HepG2 (cell line): ENCODE data around the gene BCAS3. TPM values are rescaled to one million over a fixed set of nuclear protein-coding genes. Genes with fewer than 3 reads are reported as not detected.

Source experiments
- ARNT2 ChIP-seq: sonication (generic); formaldehyde crosslinking; IDR thresholded peaks from 2 replicates; pipeline ENCODE4 v1.8.0; 2022; ENCODE audit warnings: mild to moderate bottlenecking, low read depth, missing genetic modification reagents, moderate library complexity
- ELF3 ChIP-seq: IDR thresholded peaks from 2 replicates; pipeline ENCODE4 v1.6.1; 2016; ENCODE audit warnings: missing genetic modification reagents, missing compliant biosample characterization
- POLR2AphosphoS2 ChIP-seq: IDR thresholded peaks from 2 replicates; pipeline ENCODE4 v1.6.1; 2011; ENCODE audit warnings: low read depth, low read length, improper control_type of control experiment
- RCOR2 ChIP-seq: IDR thresholded peaks from 2 replicates; pipeline ENCODE4 v1.6.1; 2016; ENCODE audit warnings: missing biosample characterization, missing genetic modification reagents
- SALL2 ChIP-seq: sonication (generic); formaldehyde crosslinking; IDR thresholded peaks from 2 replicates; pipeline ENCODE4 v1.8.1; 2023; ENCODE audit warnings: mild to moderate bottlenecking, missing genetic modification reagents, inconsistent platforms
- SIX4 ChIP-seq: sonication (generic); formaldehyde crosslinking; IDR thresholded peaks from 2 replicates; pipeline ENCODE4 v1.4.0; 2020; ENCODE audit warnings: missing genetic modification reagents
- WIZ ChIP-seq: sonication (generic); formaldehyde crosslinking; IDR thresholded peaks from 2 replicates; pipeline ENCODE4 v1.5.1; 2020; ENCODE audit warnings: mild to moderate bottlenecking, missing genetic modification reagents
- ZBTB42 ChIP-seq: sonication (generic); formaldehyde crosslinking; IDR thresholded peaks from 2 replicates; pipeline ENCODE4 v1.5.0; 2020; ENCODE audit warnings: mild to moderate bottlenecking, missing genetic modification reagents
- ZBTB7B ChIP-seq: sonication (generic); formaldehyde crosslinking; IDR thresholded peaks from 2 replicates; pipeline ENCODE4 v1.4.0; 2020; ENCODE audit warnings: missing genetic modification reagents
- ZFP1 ChIP-seq: IDR thresholded peaks from 2 replicates; pipeline ENCODE4 v1.6.1; 2016
- ZFP41 ChIP-seq: sonication (generic); formaldehyde crosslinking; IDR thresholded peaks from 2 replicates; pipeline ENCODE4 v1.4.0; 2020; ENCODE audit warnings: mild to moderate bottlenecking, missing genetic modification reagents, borderline replicate concordance
- ZIK1 ChIP-seq: sonication (generic); formaldehyde crosslinking; IDR thresholded peaks from 2 replicates; pipeline ENCODE4 v1.5.0; 2020; ENCODE audit warnings: mild to moderate bottlenecking, low read depth, missing genetic modification reagents, borderline replicate concordance
- ZNF138 ChIP-seq: sonication (generic); formaldehyde crosslinking; IDR thresholded peaks from 2 replicates; pipeline ENCODE4 v1.5.0; 2020; ENCODE audit warnings: mild to moderate bottlenecking, low read depth, missing genetic modification reagents
- ZNF557 ChIP-seq: sonication (generic); formaldehyde crosslinking; IDR thresholded peaks from 2 replicates; pipeline ENCODE4 v1.4.0; 2020; ENCODE audit warnings: missing genetic modification reagents
- ZSCAN22 ChIP-seq: sonication (generic); formaldehyde crosslinking; IDR thresholded peaks from 2 replicates; pipeline ENCODE4 v1.4.0; 2020; ENCODE audit warnings: mild to moderate bottlenecking, missing genetic modification reagents
- polyA plus RNA-seq, 8 experiments: library from polyadenylated mRNA; depleted of rRNA in 3 of 8; stranded (reverse) in 7 of 8; unstranded in 1 of 8; fragments of >200 nt; fragmentation: Illumina TruSeq in 4 of 8; extraction: Trizol in 4 of 8; gene quantifications; 2 replicates each; pipeline versions ENCODE4 v1.2.1 to v1.2.3, GENCODE V29; 2011 to 2016; ENCODE audit warnings: low read depth in 4 of 8, missing spikeins in 1 of 8, mixed read lengths in 1 of 8; ENCODE audit not compliant: insufficient read depth in 1 of 8
- total RNA-seq, 5 experiments: library from RNA; depleted of rRNA; stranded (reverse); fragments of >200 nt; fragmentation: Illumina TruSeq; extraction: Trizol; gene quantifications; 2 replicates each; pipeline ENCODE4 v1.2.3, GENCODE V29; 2016; ENCODE audit warnings: low read depth in 1 of 5
- TF ChIP-seq, protein P1 (sequence below): sonication (generic); formaldehyde crosslinking; IDR thresholded peaks from 2 replicates; pipeline ENCODE4 v1.5.0; 2020; ENCODE audit warnings: missing genetic modification reagents, mild to moderate bottlenecking, borderline replicate concordance
- TF ChIP-seq, protein P2 (sequence below): sonication (generic); formaldehyde crosslinking; conservative IDR thresholded peaks from 2 replicates; pipeline ENCODE4 v1.5.0; 2020; ENCODE audit warnings: missing genetic modification reagents
- TF ChIP-seq, protein P3 (sequence below): sonication (generic); formaldehyde crosslinking; conservative IDR thresholded peaks from 2 replicates; pipeline ENCODE4 v1.8.0; 2022; ENCODE audit warnings: low read depth, missing genetic modification reagents
- TF ChIP-seq, protein P4 (sequence below): sonication (generic); formaldehyde crosslinking; IDR thresholded peaks from 2 replicates; pipeline ENCODE4 v1.4.0; 2020; ENCODE audit warnings: missing genetic modification reagents
- TF ChIP-seq, protein P5 (sequence below): sonication (generic); formaldehyde crosslinking; IDR thresholded peaks from 2 replicates; pipeline ENCODE4 v1.8.0; 2022; ENCODE audit warnings: mild to moderate bottlenecking, missing genetic modification reagents, borderline replicate concordance
- TF ChIP-seq, protein P6 (sequence below): sonication (generic); formaldehyde crosslinking; IDR thresholded peaks from 2 replicates; pipeline ENCODE4 v1.4.0; 2020; ENCODE audit warnings: mild to moderate bottlenecking, low read depth, missing genetic modification reagents

BCAS3 gene
- total and polyA plus RNA-seq, 2 of the 13 experiments (the other 11 are each of a cell fraction or from before 2014, with no cell fraction given) = 10.7 to 11.2 TPM

DNA sequence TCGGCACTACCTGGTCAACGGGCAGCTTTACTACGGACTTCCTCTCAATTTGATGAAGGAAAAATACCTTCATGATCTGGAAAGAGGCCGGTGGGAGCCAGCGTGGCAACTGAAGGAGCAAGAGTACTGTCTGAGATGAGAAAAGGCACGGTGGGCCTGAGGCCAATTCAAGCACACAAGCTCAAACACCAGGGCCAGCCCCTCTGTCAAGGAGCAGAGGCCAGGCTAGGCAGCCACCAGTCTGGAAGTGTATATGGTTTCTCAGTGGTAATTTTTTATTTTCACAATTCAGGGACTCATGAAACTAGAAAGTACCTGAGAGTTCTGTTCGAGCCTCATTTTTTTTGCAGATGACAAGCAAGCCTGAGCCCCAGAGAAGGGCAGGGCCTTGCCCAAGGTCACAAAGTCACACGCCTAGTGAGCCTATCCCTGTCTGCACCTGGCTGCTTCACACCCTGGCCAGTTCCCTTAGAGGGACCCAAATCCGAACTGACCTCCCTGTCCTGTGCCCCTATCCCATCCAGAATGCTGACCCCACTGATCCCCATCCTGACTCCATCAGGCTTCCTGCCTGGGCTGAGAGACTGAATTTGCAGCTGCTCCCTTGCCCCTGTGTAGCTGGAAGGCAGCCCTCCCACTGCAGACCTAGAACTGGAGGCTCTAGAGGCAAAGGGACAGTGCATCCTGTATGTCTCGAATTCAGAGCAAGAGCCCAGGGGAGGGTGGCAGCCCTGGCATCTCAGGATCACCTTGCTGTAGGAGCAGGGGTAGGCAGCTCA is 717.2 kb downstream of the BCAS3 start (continued):
- TF ChIP-seq, protein P1, sequence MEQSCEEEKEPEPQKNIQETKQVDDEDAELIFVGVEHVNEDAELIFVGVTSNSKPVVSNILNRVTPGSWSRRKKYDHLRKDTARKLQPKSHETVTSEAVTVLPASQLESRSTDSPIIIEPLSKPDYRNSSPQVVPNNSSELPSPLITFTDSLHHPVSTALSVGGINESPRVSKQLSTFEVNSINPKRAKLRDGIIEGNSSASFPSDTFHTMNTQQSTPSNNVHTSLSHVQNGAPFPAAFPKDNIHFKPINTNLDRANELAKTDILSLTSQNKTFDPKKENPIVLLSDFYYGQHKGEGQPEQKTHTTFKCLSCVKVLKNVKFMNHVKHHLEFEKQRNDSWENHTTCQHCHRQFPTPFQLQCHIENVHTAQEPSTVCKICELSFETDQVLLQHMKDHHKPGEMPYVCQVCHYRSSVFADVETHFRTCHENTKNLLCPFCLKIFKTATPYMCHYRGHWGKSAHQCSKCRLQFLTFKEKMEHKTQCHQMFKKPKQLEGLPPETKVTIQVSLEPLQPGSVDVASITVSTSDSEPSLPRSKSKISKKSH (CRISPR knock-in tag) = peak; percentile 37; the same call in 1 of the 2 replicates
- TF ChIP-seq, protein P2, sequence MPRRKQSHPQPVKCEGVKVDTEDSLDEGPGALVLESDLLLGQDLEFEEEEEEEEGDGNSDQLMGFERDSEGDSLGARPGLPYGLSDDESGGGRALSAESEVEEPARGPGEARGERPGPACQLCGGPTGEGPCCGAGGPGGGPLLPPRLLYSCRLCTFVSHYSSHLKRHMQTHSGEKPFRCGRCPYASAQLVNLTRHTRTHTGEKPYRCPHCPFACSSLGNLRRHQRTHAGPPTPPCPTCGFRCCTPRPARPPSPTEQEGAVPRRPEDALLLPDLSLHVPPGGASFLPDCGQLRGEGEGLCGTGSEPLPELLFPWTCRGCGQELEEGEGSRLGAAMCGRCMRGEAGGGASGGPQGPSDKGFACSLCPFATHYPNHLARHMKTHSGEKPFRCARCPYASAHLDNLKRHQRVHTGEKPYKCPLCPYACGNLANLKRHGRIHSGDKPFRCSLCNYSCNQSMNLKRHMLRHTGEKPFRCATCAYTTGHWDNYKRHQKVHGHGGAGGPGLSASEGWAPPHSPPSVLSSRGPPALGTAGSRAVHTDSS (CRISPR knock-in tag) = no peak
- TF ChIP-seq ZIK1 (CRISPR knock-in tag) (no peak), ZFP1 (no peak), ZNF138 (no peak), ZBTB7B (CRISPR knock-in tag) (no peak), ZBTB42 (CRISPR knock-in tag) (no peak), WIZ (CRISPR knock-in tag) (0 out of 2 replicates have a peak, but pooled peaks have one; percentile 74), ARNT2 (CRISPR knock-in tag) (0 out of 2 replicates have a peak, but pooled peaks have one; percentile 5), SIX4 (CRISPR knock-in tag) (no peak), ZNF557 (CRISPR knock-in tag) (no peak), ZSCAN22 (CRISPR knock-in tag) (no peak), RCOR2 (CRISPR knock-in tag) (no peak), ELF3 (no peak), ZFP41 (CRISPR knock-in tag) (no peak), POLR2AphosphoS2 (no peak), SALL2 (CRISPR knock-in tag) (no peak)
- TF ChIP-seq, protein P3, sequence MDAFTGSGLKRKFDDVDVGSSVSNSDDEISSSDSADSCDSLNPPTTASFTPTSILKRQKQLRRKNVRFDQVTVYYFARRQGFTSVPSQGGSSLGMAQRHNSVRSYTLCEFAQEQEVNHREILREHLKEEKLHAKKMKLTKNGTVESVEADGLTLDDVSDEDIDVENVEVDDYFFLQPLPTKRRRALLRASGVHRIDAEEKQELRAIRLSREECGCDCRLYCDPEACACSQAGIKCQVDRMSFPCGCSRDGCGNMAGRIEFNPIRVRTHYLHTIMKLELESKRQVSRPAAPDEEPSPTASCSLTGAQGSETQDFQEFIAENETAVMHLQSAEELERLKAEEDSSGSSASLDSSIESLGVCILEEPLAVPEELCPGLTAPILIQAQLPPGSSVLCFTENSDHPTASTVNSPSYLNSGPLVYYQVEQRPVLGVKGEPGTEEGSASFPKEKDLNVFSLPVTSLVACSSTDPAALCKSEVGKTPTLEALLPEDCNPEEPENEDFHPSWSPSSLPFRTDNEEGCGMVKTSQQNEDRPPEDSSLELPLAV (CRISPR knock-in tag) = no peak
- TF ChIP-seq, protein P4, sequence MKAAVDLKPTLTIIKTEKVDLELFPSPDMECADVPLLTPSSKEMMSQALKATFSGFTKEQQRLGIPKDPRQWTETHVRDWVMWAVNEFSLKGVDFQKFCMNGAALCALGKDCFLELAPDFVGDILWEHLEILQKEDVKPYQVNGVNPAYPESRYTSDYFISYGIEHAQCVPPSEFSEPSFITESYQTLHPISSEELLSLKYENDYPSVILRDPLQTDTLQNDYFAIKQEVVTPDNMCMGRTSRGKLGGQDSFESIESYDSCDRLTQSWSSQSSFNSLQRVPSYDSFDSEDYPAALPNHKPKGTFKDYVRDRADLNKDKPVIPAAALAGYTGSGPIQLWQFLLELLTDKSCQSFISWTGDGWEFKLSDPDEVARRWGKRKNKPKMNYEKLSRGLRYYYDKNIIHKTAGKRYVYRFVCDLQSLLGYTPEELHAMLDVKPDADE = no peak
- TF ChIP-seq, protein P5, sequence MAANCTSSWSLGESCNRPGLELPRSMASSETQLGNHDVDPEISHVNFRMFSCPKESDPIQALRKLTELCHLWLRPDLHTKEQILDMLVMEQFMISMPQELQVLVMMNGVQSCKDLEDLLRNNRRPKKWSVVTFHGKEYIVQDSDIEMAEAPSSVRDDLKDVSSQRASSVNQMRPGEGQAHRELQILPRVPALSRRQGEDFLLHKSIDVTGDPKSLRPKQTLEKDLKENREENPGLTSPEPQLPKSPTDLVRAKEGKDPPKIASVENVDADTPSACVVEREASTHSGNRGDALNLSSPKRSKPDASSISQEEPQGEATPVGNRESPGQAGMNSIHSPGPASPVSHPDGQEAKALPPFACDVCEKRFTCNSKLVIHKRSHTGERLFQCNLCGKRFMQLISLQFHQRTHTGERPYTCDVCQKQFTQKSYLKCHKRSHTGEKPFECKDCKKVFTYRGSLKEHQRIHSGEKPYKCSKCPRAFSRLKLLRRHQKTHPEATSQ (CRISPR knock-in tag) = no peak
- TF ChIP-seq, protein P6, sequence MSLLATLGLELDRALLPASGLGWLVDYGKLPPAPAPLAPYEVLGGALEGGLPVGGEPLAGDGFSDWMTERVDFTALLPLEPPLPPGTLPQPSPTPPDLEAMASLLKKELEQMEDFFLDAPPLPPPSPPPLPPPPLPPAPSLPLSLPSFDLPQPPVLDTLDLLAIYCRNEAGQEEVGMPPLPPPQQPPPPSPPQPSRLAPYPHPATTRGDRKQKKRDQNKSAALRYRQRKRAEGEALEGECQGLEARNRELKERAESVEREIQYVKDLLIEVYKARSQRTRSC (CRISPR knock-in tag) = no peak
